Mesothelial cell of epicardium (in vitro differentiated cells): ENCODE measurements around the gene DNAI2. TPM values are rescaled to one million over a fixed set of nuclear protein-coding genes. Genes with fewer than 3 reads are reported as not detected.
A peak's percentile ranks its signal among the peaks of the same experiment; 100 is the strongest.

ENCODE experiments used
- DNase-seq, 2 experiments: peaks; one replicate each; pipeline ENCODE4 v3.0.0; 2021; ENCODE audit warnings: low spot score in 2 of 2; ENCODE audit not compliant: unreplicated experiment in 2 of 2
- H3K27ac Mint-ChIP-seq: 2 replicates; pipeline ENCODE4 v1.8.0; 2021; ENCODE audit warnings: mixed read lengths
- H3K27me3 Mint-ChIP-seq: 2 replicates; pipeline ENCODE4 v1.8.0; 2021; ENCODE audit warnings: low read depth, mixed read lengths
- H3K36me3 Mint-ChIP-seq: 2 replicates; pipeline ENCODE4 v1.8.0; 2021; ENCODE audit warnings: mixed read lengths
- H3K4me1 Mint-ChIP-seq: 2 replicates; pipeline ENCODE4 v1.8.0; 2021; ENCODE audit warnings: mixed read lengths
- H3K4me3 Mint-ChIP-seq: 2 replicates; pipeline ENCODE4 v1.8.0; 2021; ENCODE audit warnings: mild to moderate bottlenecking, moderate library complexity, mixed read lengths
- H3K9me3 Mint-ChIP-seq: 2 replicates; pipeline ENCODE4 v1.8.0; 2021; ENCODE audit warnings: mixed read lengths
- CTCF ChIP-seq: fragments of 200-600 bp; sonication (generic); IDR thresholded peaks from one replicate; pipeline ENCODE4 v1.5.0; 2021; ENCODE audit warnings: antibody characterized with exemption; ENCODE audit not compliant: unreplicated experiment
- total RNA-seq: library from RNA; stranded (reverse); gene quantifications from 3 replicates; pipeline ENCODE4 v1.2.1, GENCODE V29; 2021

The DNAI2 gene
- total RNA-seq: 0.18 TPM in 1 of 3 replicates, not detected in the others

- Mint-ChIP-seq H3K4me1 (peaks cover 12% of the 10 kb centered on the region), H3K36me3 (no peaks in the 10 kb centered on the region), H3K27ac (no peak within 1 kb of the TSS), H3K4me3 (peak within 1 kb of the TSS; percentile 38), H3K9me3 (no peaks in the 10 kb centered on the region), H3K27me3 (peaks cover 62% of the 10 kb centered on the region)
- no peak for DNase-seq
- no peak for TF ChIP-seq CTCF
Measured at GRCh38 chr17:74274060-74274708, at the start of gene DNAI2. TSS of gene DNAI2 (plus strand) at chr17:74274234. CDS start at chr17:74281818, 7,584 bp downstream.

- no peaks in the 10 kb centered on the region for H3K4me1 Mint-ChIP-seq
- no peak for DNase-seq
- H3K4me3 Mint-ChIP-seq: no peak overlapping the region
- no peak for TF ChIP-seq CTCF
- H3K27me3 Mint-ChIP-seq: peaks cover 11% of the 10 kb centered on the region
- H3K36me3 Mint-ChIP-seq: no peaks in the 10 kb centered on the region
- no peak overlapping the region for H3K27ac Mint-ChIP-seq
- H3K9me3 Mint-ChIP-seq: no peaks in the 10 kb centered on the region
Measured at GRCh38 chr17:74224959-74225725, 48.9 kb upstream of the DNAI2 start.

GRCh38 chr17:74226252-74226651, 47.8 kb upstream of the DNAI2 start:
- TF ChIP-seq CTCF: no peak
- DNase-seq: no peak
- no peak overlapping the region for H3K4me3 Mint-ChIP-seq
- no peak overlapping the region for H3K27ac Mint-ChIP-seq
- no peaks in the 10 kb centered on the region for H3K4me1 Mint-ChIP-seq
- no peaks in the 10 kb centered on the region for H3K9me3 Mint-ChIP-seq
- H3K36me3 Mint-ChIP-seq: no peaks in the 10 kb centered on the region
- peaks cover 11% of the 10 kb centered on the region for H3K27me3 Mint-ChIP-seq

- H3K27ac Mint-ChIP-seq: no peak overlapping the region
- DNase-seq: no peak
- H3K36me3 Mint-ChIP-seq: no peaks in the 10 kb centered on the region
- peaks cover 11% of the 10 kb centered on the region for H3K27me3 Mint-ChIP-seq
- TF ChIP-seq CTCF: no peak
- H3K9me3 Mint-ChIP-seq: no peaks in the 10 kb centered on the region
- H3K4me3 Mint-ChIP-seq: no peak overlapping the region
- H3K4me1 Mint-ChIP-seq: no peaks in the 10 kb centered on the region
Measured at GRCh38 chr17:74227271-74228080, 46.6 kb upstream of the DNAI2 start.

- Mint-ChIP-seq H3K27ac (no peak overlapping the region), H3K9me3 (no peaks in the 10 kb centered on the region), H3K36me3 (no peaks in the 10 kb centered on the region), H3K4me3 (no peak overlapping the region), H3K27me3 (peaks cover 11% of the 10 kb centered on the region), H3K4me1 (peaks cover 2% of the 10 kb centered on the region)
- DNase-seq: no peak
- TF ChIP-seq CTCF: no peak
Measured at GRCh38 chr17:74228306-74228978, 45.6 kb upstream of the DNAI2 start.
